ENCODE measurements around the gene PIGQ. TPM values are rescaled to one million over a fixed set of nuclear protein-coding genes. Genes with fewer than 3 reads are reported as not detected.

The PIGQ gene
- total RNA-seq, 2 donors from 2014 or later, result 21.9 to 24.2 TPM

- H3K36me3 Mint-ChIP-seq, result no peaks in the 10 kb centered on the region
- no peak for ATAC-seq
- DNase-seq (ENCODE audit: low spot score in 2 of 2), result no peak
- no peak overlapping the region for H3K27ac Mint-ChIP-seq
- no peaks in the 10 kb centered on the region for H3K9me3 Mint-ChIP-seq
These were observed 54.8 kb downstream of the PIGQ start for GRCh38 chr16:624526-625070.

DNA sequence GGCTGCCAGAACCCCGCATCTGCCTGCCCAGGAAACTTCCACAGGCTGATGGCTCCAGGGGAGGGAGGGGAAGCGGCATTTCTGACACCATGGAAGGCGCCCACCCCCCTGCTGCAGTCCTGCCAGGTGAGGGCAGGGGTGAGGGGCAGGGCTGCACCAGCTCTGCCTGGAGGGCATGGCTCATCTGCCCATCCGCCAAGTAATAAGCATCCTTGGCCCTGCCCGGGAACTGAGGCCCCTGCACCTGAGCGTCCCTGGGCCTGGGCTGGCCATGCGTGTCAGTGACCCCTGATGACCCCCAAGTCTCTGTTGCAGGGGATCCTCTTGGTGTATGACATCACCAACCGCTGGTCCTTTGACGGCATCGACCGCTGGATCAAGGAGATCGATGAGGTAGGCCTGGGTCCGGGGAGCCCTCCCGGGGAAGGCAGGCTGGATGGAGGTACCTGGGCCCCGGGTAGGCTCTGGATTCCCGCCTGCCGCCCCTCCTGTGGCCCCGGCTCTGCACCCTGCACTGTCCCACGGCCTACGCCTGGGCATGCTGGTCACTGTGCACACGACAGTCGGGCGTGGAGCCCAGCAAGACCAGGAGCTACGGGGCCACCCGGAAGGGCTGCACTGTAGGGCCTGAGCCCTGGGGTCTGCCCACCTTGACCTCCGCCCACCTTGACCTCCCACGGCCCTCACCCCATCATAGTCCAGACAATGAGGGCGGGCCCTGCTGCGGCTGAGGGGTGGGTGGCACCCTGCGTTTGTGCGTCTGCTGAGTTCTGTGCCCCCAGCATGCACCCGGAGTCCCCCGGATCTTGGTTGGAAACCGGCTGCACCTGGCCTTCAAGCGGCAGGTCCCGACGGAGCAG is 55.6 kb downstream of the PIGQ start:
- Mint-ChIP-seq H3K27ac (no peak overlapping the region), H3K9me3 (no peaks in the 10 kb centered on the region), H3K36me3 (no peaks in the 10 kb centered on the region)
- DNase-seq (ENCODE audit: low spot score in 2 of 2), result no peak
- no peak for ATAC-seq

DNA sequence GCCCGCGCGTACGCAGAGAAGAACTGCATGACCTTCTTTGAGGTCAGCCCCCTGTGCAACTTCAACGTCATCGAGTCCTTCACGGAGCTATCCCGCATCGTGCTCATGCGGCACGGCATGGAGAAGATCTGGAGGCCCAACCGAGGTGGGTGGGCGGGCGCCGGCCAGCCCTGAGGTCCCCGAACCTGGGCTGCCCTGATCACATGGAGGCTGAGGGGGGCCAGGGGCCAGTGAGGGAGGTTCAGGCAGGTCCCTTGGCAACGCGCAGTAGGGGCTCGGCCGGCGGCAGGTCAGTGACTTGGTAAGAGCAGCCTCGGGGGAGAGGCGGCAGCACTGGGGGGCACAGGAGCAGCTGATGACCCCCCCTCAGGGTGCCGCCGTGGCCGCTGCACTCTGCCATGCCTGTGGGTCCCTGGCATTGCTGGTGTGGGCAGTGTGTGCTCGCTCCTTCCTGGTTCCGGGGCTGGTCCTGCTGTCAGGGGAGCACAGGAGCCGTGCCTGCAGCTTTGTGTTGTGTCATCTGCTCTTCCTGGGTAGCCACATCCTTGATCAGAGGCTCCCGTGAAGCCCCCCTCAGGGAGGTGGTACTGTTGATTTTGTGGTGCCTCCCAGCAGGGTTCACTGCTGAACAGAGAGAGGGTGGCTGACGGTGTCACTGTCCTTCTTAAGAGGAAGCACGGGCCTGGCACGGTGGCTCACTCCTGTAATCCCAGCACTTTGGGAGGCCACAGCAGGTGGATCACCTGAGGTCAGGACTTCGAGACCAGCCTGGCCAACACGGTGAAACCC is 56.4 kb downstream of the PIGQ start:
- Mint-ChIP-seq H3K27ac (peak overlapping the region in 1 of 2 donors; percentile 50), H3K36me3 (no peaks in the 10 kb centered on the region), H3K9me3 (no peaks in the 10 kb centered on the region)
- ATAC-seq (no peak), DNase-seq (ENCODE audit: low spot score in 2 of 2) (no peak)

GRCh38 chr16:626787-627453 is 57.2 kb downstream of the PIGQ start:
- H3K9me3 Mint-ChIP-seq, result no peaks in the 10 kb centered on the region
- DNase-seq (ENCODE audit: low spot score in 2 of 2) (no peak), ATAC-seq (peak; percentile 12 to 17)
- no peaks in the 10 kb centered on the region for H3K36me3 Mint-ChIP-seq
- peak overlapping the region in 1 of 2 donors; percentile 50 for H3K27ac Mint-ChIP-seq

GRCh38 chr16:627454-628239 is 57.9 kb downstream of the PIGQ start:
- Mint-ChIP-seq H3K36me3 (no peaks in the 10 kb centered on the region), H3K27ac (no peak overlapping the region), H3K9me3 (no peaks in the 10 kb centered on the region)
- ATAC-seq (no peak), DNase-seq (ENCODE audit: low spot score in 2 of 2) (no peak)

GRCh38 chr16:628321-629061 is 58.7 kb downstream of the PIGQ start:
- no peak overlapping the region for H3K27ac Mint-ChIP-seq
- H3K9me3 Mint-ChIP-seq, result no peaks in the 10 kb centered on the region
- ATAC-seq, result peak in 1 of 2 donors; percentile 3
- DNase-seq (ENCODE audit: low spot score in 2 of 2), result no peak
- no peaks in the 10 kb centered on the region for H3K36me3 Mint-ChIP-seq

DNA sequence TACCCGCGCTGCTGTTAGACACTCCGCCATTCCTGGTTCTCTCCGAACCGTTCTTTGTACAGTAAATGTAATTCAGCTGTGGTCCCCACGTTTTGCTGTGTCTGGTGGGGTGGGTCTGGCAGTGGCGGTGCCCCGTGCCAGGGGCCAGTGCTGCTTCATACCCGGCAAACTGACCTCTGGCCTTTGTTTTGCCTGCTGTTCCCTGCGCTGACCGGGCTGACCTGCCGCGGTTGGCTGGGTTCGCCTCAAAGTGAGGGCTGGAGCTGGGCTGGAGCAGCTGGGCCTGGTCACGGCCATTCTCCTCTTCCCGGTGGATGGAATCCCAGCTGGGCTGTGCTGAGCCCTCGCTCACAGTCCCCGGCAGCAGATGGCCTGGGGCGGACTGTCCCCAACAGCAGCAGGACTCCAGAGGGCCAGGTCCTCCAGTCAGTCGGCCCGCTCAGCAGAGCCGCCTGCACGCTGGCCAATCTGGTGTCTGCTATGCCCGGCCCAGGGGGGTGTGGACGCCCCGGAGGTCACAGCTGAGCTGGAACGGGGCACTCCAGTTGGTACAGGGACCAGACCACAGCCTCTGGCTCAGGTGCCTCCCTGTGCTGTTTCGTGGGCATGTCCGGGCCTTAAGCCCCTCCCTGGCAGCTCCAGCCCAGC is 59.5 kb downstream of the PIGQ start:
- no peak for ATAC-seq

DNA sequence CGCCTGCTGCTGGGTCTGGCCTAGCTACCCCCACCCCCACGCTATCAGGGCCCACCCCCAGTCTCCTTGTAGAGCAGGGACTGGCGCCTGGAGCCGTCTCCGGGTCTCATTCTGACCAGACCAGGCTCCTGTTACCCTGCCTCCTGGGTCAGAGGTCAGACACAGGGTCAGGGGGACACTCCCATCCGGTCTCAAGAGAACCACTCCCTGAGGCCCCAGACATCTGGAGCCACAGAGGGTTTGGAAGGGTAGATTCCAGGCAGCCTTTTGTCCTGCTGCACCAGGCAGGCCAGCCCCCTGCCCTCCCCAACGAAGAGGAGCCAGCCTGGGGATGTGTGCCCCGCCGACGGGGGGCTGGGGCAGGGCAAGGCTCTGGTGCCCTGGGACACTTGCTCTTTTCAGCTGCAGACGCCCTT is 60.1 kb downstream of the PIGQ start:
- H3K9me3 Mint-ChIP-seq, result no peaks in the 10 kb centered on the region
- H3K27ac Mint-ChIP-seq, result no peak overlapping the region
- ATAC-seq (no peak), DNase-seq (ENCODE audit: low spot score in 2 of 2) (no peak)
- no peaks in the 10 kb centered on the region for H3K36me3 Mint-ChIP-seq

More for the DNA sequence above, 59.5 kb downstream of the PIGQ start:
- Mint-ChIP-seq H3K9me3 (no peaks in the 10 kb centered on the region), H3K27ac (no peak overlapping the region), H3K36me3 (no peaks in the 10 kb centered on the region)
- no peak for DNase-seq (ENCODE audit: low spot score in 2 of 2)

GRCh38 chr16:630249-630814 is 60.6 kb downstream of the PIGQ start:
- ATAC-seq, result peak in 1 of 2 donors; percentile 5
- H3K36me3 Mint-ChIP-seq, result no peaks in the 10 kb centered on the region
- DNase-seq (ENCODE audit: low spot score in 2 of 2), result no peak
- no peak overlapping the region for H3K27ac Mint-ChIP-seq
- H3K9me3 Mint-ChIP-seq, result no peaks in the 10 kb centered on the region

GRCh38 chr16:630815-631405 is 61.1 kb downstream of the PIGQ start, which contains the start of gene WFIKKN1:
TSS of gene WFIKKN1 (plus strand) at chr16:630985. CDS start at chr16:631254, 269 bp downstream.
- DNase-seq (ENCODE audit: low spot score in 2 of 2) (no peak), ATAC-seq (no peak)
- H3K36me3 Mint-ChIP-seq, result no peaks in the 10 kb centered on the region
- no peaks in the 10 kb centered on the region for H3K9me3 Mint-ChIP-seq
- no peak within 1 kb of the TSS for H3K27ac Mint-ChIP-seq

GRCh38 chr16:631808-632358 is 62.1 kb downstream of the PIGQ start:
- H3K27ac Mint-ChIP-seq, result no peak overlapping the region
- no peaks in the 10 kb centered on the region for H3K9me3 Mint-ChIP-seq
- ATAC-seq, result no peak
- peaks cover 0 to 5% of the 10 kb centered on the region in 2 donors for H3K36me3 Mint-ChIP-seq
- DNase-seq (ENCODE audit: low spot score in 2 of 2), result no peak

DNA sequence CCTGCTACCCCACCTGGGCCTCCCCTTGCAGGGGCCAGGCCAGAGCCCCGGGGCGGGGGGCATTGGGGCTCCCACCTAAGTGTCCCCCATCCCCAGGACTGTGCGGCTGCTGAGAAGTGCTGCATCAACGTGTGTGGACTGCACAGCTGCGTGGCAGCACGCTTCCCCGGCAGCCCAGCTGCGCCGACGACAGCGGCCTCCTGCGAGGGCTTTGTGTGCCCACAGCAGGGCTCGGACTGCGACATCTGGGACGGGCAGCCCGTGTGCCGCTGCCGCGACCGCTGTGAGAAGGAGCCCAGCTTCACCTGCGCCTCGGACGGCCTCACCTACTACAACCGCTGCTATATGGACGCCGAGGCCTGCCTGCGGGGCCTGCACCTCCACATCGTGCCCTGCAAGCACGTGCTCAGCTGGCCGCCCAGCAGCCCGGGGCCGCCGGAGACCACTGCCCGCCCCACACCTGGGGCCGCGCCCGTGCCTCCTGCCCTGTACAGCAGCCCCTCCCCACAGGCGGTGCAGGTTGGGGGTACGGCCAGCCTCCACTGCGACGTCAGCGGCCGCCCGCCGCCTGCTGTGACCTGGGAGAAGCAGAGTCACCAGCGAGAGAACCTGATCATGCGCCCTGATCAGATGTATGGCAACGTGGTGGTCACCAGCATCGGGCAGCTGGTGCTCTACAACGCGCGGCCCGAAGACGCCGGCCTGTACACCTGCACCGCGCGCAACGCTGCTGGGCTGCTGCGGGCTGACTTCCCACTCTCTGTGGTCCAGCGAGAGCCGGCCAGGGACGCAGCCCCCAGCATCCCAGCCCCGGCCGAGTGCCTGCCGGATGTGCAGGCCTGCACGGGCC is 62.9 kb downstream of the PIGQ start:
- DNase-seq (ENCODE audit: low spot score in 2 of 2) (no peak), ATAC-seq (no peak)
- H3K9me3 Mint-ChIP-seq, result no peaks in the 10 kb centered on the region
- peaks cover 0 to 5% of the 10 kb centered on the region in 2 donors for H3K36me3 Mint-ChIP-seq
- no peak overlapping the region for H3K27ac Mint-ChIP-seq

- H3K9me3 Mint-ChIP-seq, result no peaks in the 10 kb centered on the region
- no peak overlapping the region for H3K27ac Mint-ChIP-seq
- DNase-seq (ENCODE audit: low spot score in 2 of 2) (peak in 1 of 2 donors; percentile 58), ATAC-seq (no peak)
- H3K36me3 Mint-ChIP-seq, result peaks cover 0 to 5% of the 10 kb centered on the region in 2 donors
These were observed 63.7 kb downstream of the PIGQ start for GRCh38 chr16:633336-634050.
